K562 (cell line): ENCODE measurements around the gene ATF5. TPM values are rescaled to one million over a fixed set of nuclear protein-coding genes. Genes with fewer than 3 reads are reported as not detected.

Source experiments
- ASH1L ChIP-seq: fragments of 450-650 bp; IDR thresholded peaks from 2 replicates; pipeline ENCODE4 v1.6.1; 2018; ENCODE audit warnings: borderline replicate concordance, mild to moderate bottlenecking, low read depth; ENCODE audit not compliant: partially characterized antibody
- ELF1 ChIP-seq: fragments of 200-800 bp; sonication (Bioruptor generic); IDR thresholded peaks from 2 replicates; pipeline ENCODE4 v1.6.1; 2016; ENCODE audit warnings: missing genetic modification characterization, missing compliant biosample characterization
- GTF2B ChIP-seq: IDR thresholded peaks from 2 replicates; pipeline ENCODE4 v1.6.1; 2011; ENCODE audit not compliant: insufficient read length; ENCODE audit errors: extremely low read depth
- ZNF311 ChIP-seq: fragments of 250-450 bp; sonication (Bioruptor Pico); IDR thresholded peaks from 2 replicates; pipeline ENCODE4 v1.4.0; 2020; ENCODE audit warnings: mild to moderate bottlenecking, moderate library complexity
- polyA plus RNA-seq, 8 experiments: library from polyadenylated mRNA; depleted of rRNA in 4 of 8; stranded (reverse) in 5 of 8; unstranded in 3 of 8; fragments of >200 nt; fragmentation: Nextera tagmentation in 2 of 8; fragmentation: Illumina TruSeq in 1 of 8; extraction: Ambion mirVana in 2 of 8; extraction: Trizol in 1 of 8; gene quantifications; 2 replicates each; pipeline versions ENCODE4 v1.2.1 to v1.2.3, GENCODE V29; 2011 to 2014; ENCODE audit warnings: inconsistent platforms in 1 of 8, missing spikeins in 1 of 8
- total RNA-seq, 7 experiments: library from RNA; depleted of rRNA in 6 of 7; stranded (reverse); fragments of >200 nt in 6 of 7; fragmentation: Illumina TruSeq in 2 of 7; extraction: Trizol in 2 of 7; gene quantifications; 2 replicates each; pipeline versions ENCODE4 v1.2.1 to v1.2.3, GENCODE V29; 2011 to 2021; ENCODE audit warnings: low replicate concordance in 1 of 7
- TF ChIP-seq, protein P1 (sequence below), 2 experiments: fragments of 450-650 bp; IDR thresholded peaks; 2 replicates each; pipeline ENCODE4 v1.6.1; 2016; ENCODE audit warnings: mild to moderate bottlenecking in 2 of 2, borderline replicate concordance in 1 of 2, low read depth in 1 of 2, moderate library complexity in 1 of 2

The ATF5 gene
- total and polyA plus RNA-seq, 9 of the 15 experiments (the other 6 are each of a cell fraction or from before 2014, with no cell fraction given): 3.0 to 57.6 (median 11.1) TPM

DNA sequence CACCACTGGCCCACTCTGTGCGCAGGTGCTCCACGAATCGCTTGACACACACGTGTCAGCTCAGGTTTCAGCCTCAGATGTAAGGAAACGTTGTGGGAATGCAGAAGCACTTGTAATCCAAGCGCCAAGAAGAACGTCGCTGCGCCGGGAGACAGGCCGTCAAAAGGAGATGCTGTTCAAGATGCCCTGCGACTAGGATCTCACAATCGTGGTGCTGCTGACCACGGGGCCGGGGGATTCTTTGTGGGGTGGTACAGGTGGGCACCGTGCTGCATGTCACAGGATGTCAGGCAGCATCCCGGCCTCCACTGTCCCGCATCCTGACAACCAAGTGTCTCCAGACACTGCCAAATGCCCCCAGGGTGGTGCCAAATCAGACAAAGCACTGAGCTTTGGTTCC, 48.9 kb downstream of the ATF5 start (continued):
- TF ChIP-seq, protein P1, sequence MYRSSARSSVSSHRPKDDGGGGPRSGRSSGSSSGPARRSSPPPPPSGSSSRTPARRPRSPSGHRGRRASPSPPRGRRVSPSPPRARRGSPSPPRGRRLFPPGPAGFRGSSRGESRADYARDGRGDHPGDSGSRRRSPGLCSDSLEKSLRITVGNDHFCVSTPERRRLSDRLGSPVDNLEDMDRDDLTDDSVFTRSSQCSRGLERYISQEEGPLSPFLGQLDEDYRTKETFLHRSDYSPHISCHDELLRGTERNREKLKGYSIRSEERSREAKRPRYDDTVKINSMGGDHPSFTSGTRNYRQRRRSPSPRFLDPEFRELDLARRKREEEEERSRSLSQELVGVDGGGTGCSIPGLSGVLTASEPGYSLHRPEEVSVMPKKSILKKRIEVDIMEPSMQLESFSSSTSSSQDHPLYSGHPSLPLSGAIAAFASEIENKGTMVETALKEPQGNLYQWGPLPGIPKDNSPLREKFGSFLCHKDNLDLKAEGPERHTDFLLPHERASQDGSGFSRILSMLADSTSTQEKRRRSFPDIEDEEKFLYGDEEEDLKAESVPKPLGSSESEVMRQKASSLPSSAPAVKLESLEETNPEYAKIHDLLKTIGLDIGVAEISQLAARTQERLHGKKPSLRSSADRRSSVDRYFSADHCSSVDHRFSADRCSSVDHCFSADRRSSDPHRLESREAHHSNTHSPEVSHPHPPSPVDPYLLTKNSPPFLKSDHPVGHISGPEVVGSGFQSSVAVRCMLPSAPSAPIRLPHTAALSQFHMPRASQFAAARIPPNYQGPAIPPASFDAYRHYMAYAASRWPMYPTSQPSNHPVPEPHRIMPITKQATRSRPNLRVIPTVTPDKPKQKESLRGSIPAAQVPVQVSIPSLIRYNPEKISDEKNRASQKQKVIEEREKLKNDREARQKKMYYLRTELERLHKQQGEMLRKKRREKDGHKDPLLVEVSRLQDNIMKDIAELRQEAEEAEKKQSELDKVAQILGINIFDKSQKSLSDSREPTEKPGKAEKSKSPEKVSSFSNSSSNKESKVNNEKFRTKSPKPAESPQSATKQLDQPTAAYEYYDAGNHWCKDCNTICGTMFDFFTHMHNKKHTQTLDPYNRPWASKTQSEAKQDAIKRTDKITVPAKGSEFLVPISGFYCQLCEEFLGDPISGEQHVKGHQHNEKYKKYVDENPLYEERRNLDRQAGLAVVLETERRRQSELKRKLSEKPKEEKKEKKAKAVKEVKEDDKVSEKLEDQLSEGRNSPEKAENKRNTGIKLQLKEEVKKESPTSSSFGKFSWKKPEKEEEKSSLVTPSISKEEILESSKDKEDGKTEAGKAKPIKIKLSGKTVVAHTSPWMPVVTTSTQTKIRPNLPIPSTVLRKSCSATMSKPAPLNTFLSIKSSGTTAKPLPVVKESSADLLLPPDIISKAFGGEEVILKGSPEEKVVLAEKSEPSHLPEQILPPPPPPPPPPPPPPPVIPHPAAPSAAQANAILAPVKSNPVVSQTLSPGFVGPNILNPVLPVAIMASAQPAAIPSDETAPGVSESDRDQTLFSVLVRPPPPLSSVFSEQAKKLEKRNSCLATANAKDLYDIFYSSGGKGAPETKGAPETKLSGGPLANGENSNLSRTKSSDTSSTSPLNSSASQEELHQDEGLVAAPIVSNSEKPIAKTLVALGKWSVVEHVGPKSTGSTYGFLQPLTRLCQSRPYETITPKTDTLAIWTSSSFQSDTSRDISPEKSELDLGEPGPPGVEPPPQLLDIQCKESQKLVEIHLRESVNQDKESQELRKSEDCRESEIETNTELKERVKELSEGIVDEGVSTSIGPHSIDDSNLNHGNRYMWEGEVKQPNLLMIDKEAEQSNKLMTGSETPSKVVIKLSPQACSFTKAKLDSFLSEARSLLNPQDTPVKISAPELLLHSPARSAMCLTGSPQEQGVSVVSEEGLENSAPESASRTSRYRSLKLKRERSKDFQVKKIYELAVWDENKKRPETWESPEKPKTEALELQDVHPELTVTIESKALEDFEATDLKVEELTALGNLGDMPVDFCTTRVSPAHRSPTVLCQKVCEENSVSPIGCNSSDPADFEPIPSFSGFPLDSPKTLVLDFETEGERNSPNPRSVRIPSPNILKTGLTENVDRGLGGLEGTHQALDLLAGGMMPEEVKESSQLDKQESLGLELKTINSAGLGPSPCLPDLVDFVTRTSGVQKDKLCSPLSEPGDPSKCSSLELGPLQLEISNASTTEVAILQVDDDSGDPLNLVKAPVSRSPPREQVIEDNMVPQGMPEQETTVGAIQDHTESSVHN (IDR thresholded peaks at IDR 0.05; ENCODE audit: borderline replicate concordance in 1 of 2, low read depth in 1 of 2): no peak
- no peak for TF ChIP-seq ASH1L
- no peak for TF ChIP-seq ZNF311 (CRISPR knock-in tag)
- no peak for TF ChIP-seq GTF2B
- no peak for TF ChIP-seq ELF1 (tag)
